H9 (cell line): Measurements from ENCODE around the gene HEMGN. TPM values are rescaled to one million over a fixed set of nuclear protein-coding genes. Genes with fewer than 3 reads are reported as not detected.

Source experiments
- DNase-seq: peaks from one replicate; pipeline ENCODE4 v3.0.0-alpha.2; 2017
- H2AFZ ChIP-seq: one replicate; pipeline ENCODE4 v1.6.1; 2013; ENCODE audit warnings: mild to moderate bottlenecking, low read length, control low read depth, moderate library complexity
- H2AK5ac ChIP-seq: 2 replicates; pipeline ENCODE4 v1.6.1; 2013; ENCODE audit warnings: low read length, control low read depth, mixed read lengths; ENCODE audit not compliant: insufficient read length
- H2BK120ac ChIP-seq: one replicate; pipeline ENCODE4 v1.6.1; 2013; ENCODE audit warnings: low read depth, mild to moderate bottlenecking, low read length, control low read depth, inconsistent platforms; ENCODE audit not compliant: poor library complexity, severe bottlenecking
- H2BK12ac ChIP-seq: 2 replicates; pipeline ENCODE4 v1.6.1; 2013; ENCODE audit warnings: low read length, control low read depth, mixed read lengths, low read depth; ENCODE audit not compliant: insufficient read length
- H2BK15ac ChIP-seq: 2 replicates; pipeline ENCODE4 v1.6.1; 2013; ENCODE audit warnings: low read depth, low read length, control low read depth
- H2BK20ac ChIP-seq: one replicate; pipeline ENCODE4 v1.6.1; 2013; ENCODE audit warnings: low read depth, mild to moderate bottlenecking, low read length, control low read depth, inconsistent platforms; ENCODE audit not compliant: poor library complexity, severe bottlenecking
- H2BK5ac ChIP-seq: 2 replicates; pipeline ENCODE4 v1.6.1; 2013; ENCODE audit warnings: low read length, control low read depth, mixed read lengths; ENCODE audit not compliant: insufficient read length
- H3K14ac ChIP-seq: 2 replicates; pipeline ENCODE4 v1.6.1; 2013; ENCODE audit warnings: low read length, control low read depth; ENCODE audit not compliant: insufficient read depth
- H3K18ac ChIP-seq: 2 replicates; pipeline ENCODE4 v1.6.1; 2013; ENCODE audit warnings: low read depth, mild to moderate bottlenecking, mixed read lengths, low read length, control low read depth; ENCODE audit not compliant: insufficient read length
- H3K23ac ChIP-seq: 2 replicates; pipeline ENCODE4 v1.6.1; 2013; ENCODE audit warnings: low read length, control low read depth, mixed read lengths, low read depth; ENCODE audit not compliant: insufficient read length
- H3K23me2 ChIP-seq: 2 replicates; pipeline ENCODE4 v1.6.1; 2013; ENCODE audit warnings: low read depth, mild to moderate bottlenecking, mixed read lengths, low read length, control low read depth; ENCODE audit not compliant: insufficient read length, poor library complexity, severe bottlenecking
- H3K27ac ChIP-seq: 2 replicates; pipeline ENCODE4 v1.5.1; 2013; ENCODE audit warnings: low read length, control low read depth, mixed read lengths, low read depth; ENCODE audit not compliant: insufficient read length
- H3K27me3 ChIP-seq: 2 replicates; pipeline ENCODE4 v1.6.1; 2013; ENCODE audit warnings: low read length, control low read depth, inconsistent platforms; ENCODE audit not compliant: insufficient read depth
- H3K4ac ChIP-seq: 2 replicates; pipeline ENCODE4 v1.6.1; 2013; ENCODE audit warnings: low read depth, mild to moderate bottlenecking, control low read depth, inconsistent platforms, low read length, moderate library complexity
- H3K4me1 ChIP-seq: 2 replicates; pipeline ENCODE4 v1.6.1; 2013; ENCODE audit warnings: low read length, control low read depth, inconsistent platforms; ENCODE audit not compliant: insufficient read depth
- H3K4me2 ChIP-seq: 2 replicates; pipeline ENCODE4 v1.6.1; 2013; ENCODE audit warnings: low read length, control low read depth, mixed read lengths; ENCODE audit not compliant: insufficient read length, insufficient read depth
- H3K56ac ChIP-seq: 2 replicates; pipeline ENCODE4 v1.6.1; 2013; ENCODE audit warnings: low read depth, mild to moderate bottlenecking, mixed read lengths, low read length, control low read depth; ENCODE audit not compliant: insufficient read length
- H3K79me1 ChIP-seq: 2 replicates; pipeline ENCODE4 v1.6.1; 2013; ENCODE audit warnings: low read depth, mild to moderate bottlenecking, moderate library complexity, low read length, control low read depth, inconsistent platforms; ENCODE audit not compliant: insufficient read depth, poor library complexity, severe bottlenecking
- H3K79me2 ChIP-seq: 2 replicates; pipeline ENCODE4 v1.6.1; 2013; ENCODE audit warnings: low read length, control low read depth, inconsistent platforms; ENCODE audit not compliant: insufficient read depth
- H3K9ac ChIP-seq: 2 replicates; pipeline ENCODE4 v1.6.1; 2013; ENCODE audit warnings: low read length, control low read depth, mixed read lengths; ENCODE audit not compliant: insufficient read length; ENCODE audit errors: extremely low read depth
- H3K9me3 ChIP-seq: one replicate; pipeline ENCODE4 v1.6.1; 2013; ENCODE audit warnings: low read depth, low read length, inconsistent platforms; ENCODE audit not compliant: control insufficient read depth
- H3T11ph ChIP-seq: one replicate; pipeline ENCODE4 v1.6.1; 2013; ENCODE audit warnings: mild to moderate bottlenecking, low read length, control low read depth, inconsistent platforms
- H4K20me1 ChIP-seq: one replicate; pipeline ENCODE4 v1.6.1; 2013; ENCODE audit not compliant: control insufficient read depth, insufficient read length, insufficient read depth
- H4K5ac ChIP-seq: 2 replicates; pipeline ENCODE4 v1.6.1; 2013; ENCODE audit warnings: low read depth, mild to moderate bottlenecking, mixed read lengths, low read length, control low read depth; ENCODE audit not compliant: insufficient read length
- H4K8ac ChIP-seq: replicated peaks from 2 replicates; pipeline ENCODE4 v1.6.1; 2013; ENCODE audit warnings: low read length, control low read depth, mixed read lengths, low read depth; ENCODE audit not compliant: insufficient read length
- H4K91ac ChIP-seq: 2 replicates; pipeline ENCODE4 v1.6.1; 2013; ENCODE audit warnings: low read depth, mild to moderate bottlenecking, moderate library complexity, mixed read lengths, low read length, control low read depth; ENCODE audit not compliant: insufficient read length
- H3K27ac Mint-ChIP-seq, 3 experiments: 2 replicates in 2 of 3; 3 replicates in 1 of 3; pipeline ENCODE4 v1.8.0; 2020 to 2021; ENCODE audit warnings: mixed read lengths in 3 of 3, mild to moderate bottlenecking in 1 of 3, moderate library complexity in 1 of 3
- H3K27me3 Mint-ChIP-seq: 2 replicates; pipeline ENCODE4 v1.8.0; 2021; ENCODE audit warnings: low read depth, mild to moderate bottlenecking, moderate library complexity, mixed read lengths
- H3K36me3 Mint-ChIP-seq, 3 experiments: 2 replicates in 2 of 3; 3 replicates in 1 of 3; pipeline ENCODE4 v1.8.0; 2020 to 2021; ENCODE audit warnings: low read depth in 3 of 3, mixed read lengths in 3 of 3; ENCODE audit not compliant: insufficient read depth in 1 of 3
- H3K4me1 Mint-ChIP-seq, 2 experiments: 2 replicates each; pipeline ENCODE4 v1.8.0; 2020; ENCODE audit warnings: mixed read lengths in 2 of 2
- H3K4me3 Mint-ChIP-seq, 2 experiments: 2 replicates in 1 of 2; 3 replicates in 1 of 2; pipeline ENCODE4 v1.8.0; 2020 to 2021; ENCODE audit warnings: mild to moderate bottlenecking in 2 of 2, mixed read lengths in 2 of 2, moderate library complexity in 1 of 2
- H3K9me3 Mint-ChIP-seq, 2 experiments: 2 replicates in 1 of 2; 3 replicates in 1 of 2; pipeline ENCODE4 v1.8.0; 2020; ENCODE audit warnings: mild to moderate bottlenecking in 2 of 2, mixed read lengths in 2 of 2, moderate library complexity in 1 of 2
- CTCF ChIP-seq: fragments of 200-600 bp; sonication (generic); conservative IDR thresholded peaks from 3 replicates; pipeline ENCODE4 v1.8.0; 2021; ENCODE audit warnings: antibody characterized with exemption, mild to moderate bottlenecking
- WGBS: extraction: QIAGEN DNeasy Blood & Tissue Kit; methylation state at CpG from one replicate; pipeline ENCODE4 v1.1.7; 2013; ENCODE audit warnings: missing lambda C conversion rate, low lambda C conversion rate, mixed read lengths; ENCODE audit not compliant: insufficient read length; ENCODE audit errors: extremely low coverage; 5-methylcytosine and 5-hydroxymethylcytosine counted together
- total RNA-seq: library from RNA; stranded (reverse); gene quantifications from 2 replicates; pipeline ENCODE4 v1.2.1, GENCODE V29; 2021

The HEMGN gene
- total RNA-seq, 1 experiment from 2014 or later: not detected

GRCh38 chr9:97905228-97905627, 32.7 kb downstream of the HEMGN start:
- Histone ChIP-seq H3K4ac (no peak overlapping the region), H4K5ac (no peak overlapping the region), H4K91ac (no peak overlapping the region), H3T11ph (no peak overlapping the region), H3K18ac (no peak overlapping the region), H4K20me1 (no peaks in the 10 kb centered on the region), H3K23me2 (no peaks in the 10 kb centered on the region), H2BK12ac (no peak overlapping the region), H3K27ac (no peak overlapping the region), H2BK120ac (no peak overlapping the region), H3K4me1 (no peaks in the 10 kb centered on the region), H3K27me3 (no peaks in the 10 kb centered on the region), H3K56ac (no peak overlapping the region), H2AK5ac (no peak overlapping the region), H2BK15ac (no peak overlapping the region), H3K14ac (no peak overlapping the region), H3K79me2 (no peaks in the 10 kb centered on the region), H3K4me2 (no peak overlapping the region), H2BK20ac (no peak overlapping the region), H2BK5ac (no peak overlapping the region), H3K9ac (no peak overlapping the region), H3K9me3 (no peaks in the 10 kb centered on the region), H2AFZ (no peak overlapping the region), H3K23ac (no peak overlapping the region), H4K8ac (no peak overlapping the region), H3K79me1 (no peaks in the 10 kb centered on the region)
- Mint-ChIP-seq H3K9me3 (no peaks in the 10 kb centered on the region), H3K27ac (no peak overlapping the region), H3K4me1 (no peaks in the 10 kb centered on the region), H3K36me3 (peaks cover 0 to 11% (median 4%) of the 10 kb centered on the region in 3 experiments; a peak in 2 of 7 replicates), H3K4me3 (no peak overlapping the region), H3K27me3 (no peaks in the 10 kb centered on the region)
- no peak for TF ChIP-seq CTCF
- no CpG with 5 or more reads among the region's 2 CpGs for WGBS
- DNase-seq: no peak
